HL-60 (cell line): ENCODE data around the gene BFSP2.

Experiments
- GABPA ChIP-seq: IDR thresholded peaks from 2 replicates; pipeline ENCODE4 v1.6.1; 2012; ENCODE audit warnings: low read depth
- POLR2AphosphoS5 ChIP-seq: IDR thresholded peaks from 2 replicates; pipeline ENCODE4 v1.6.1; 2012; ENCODE audit warnings: low read depth
- SPI1 ChIP-seq: IDR thresholded peaks from 2 replicates; pipeline ENCODE4 v1.6.1; 2012; ENCODE audit warnings: low read depth, mild to moderate bottlenecking, borderline replicate concordance
- TF ChIP-seq, protein P1 (sequence below): IDR thresholded peaks from 2 replicates; pipeline ENCODE4 v1.6.1; 2012; ENCODE audit warnings: low read depth; ENCODE audit not compliant: insufficient replicate concordance
- TF ChIP-seq, protein P2 (sequence below): IDR thresholded peaks from one replicate; pipeline ENCODE4 v1.5.1; 2011; ENCODE audit warnings: low read length, control low read depth, inconsistent platforms; ENCODE audit not compliant: insufficient read depth

- TF ChIP-seq, protein P1, sequence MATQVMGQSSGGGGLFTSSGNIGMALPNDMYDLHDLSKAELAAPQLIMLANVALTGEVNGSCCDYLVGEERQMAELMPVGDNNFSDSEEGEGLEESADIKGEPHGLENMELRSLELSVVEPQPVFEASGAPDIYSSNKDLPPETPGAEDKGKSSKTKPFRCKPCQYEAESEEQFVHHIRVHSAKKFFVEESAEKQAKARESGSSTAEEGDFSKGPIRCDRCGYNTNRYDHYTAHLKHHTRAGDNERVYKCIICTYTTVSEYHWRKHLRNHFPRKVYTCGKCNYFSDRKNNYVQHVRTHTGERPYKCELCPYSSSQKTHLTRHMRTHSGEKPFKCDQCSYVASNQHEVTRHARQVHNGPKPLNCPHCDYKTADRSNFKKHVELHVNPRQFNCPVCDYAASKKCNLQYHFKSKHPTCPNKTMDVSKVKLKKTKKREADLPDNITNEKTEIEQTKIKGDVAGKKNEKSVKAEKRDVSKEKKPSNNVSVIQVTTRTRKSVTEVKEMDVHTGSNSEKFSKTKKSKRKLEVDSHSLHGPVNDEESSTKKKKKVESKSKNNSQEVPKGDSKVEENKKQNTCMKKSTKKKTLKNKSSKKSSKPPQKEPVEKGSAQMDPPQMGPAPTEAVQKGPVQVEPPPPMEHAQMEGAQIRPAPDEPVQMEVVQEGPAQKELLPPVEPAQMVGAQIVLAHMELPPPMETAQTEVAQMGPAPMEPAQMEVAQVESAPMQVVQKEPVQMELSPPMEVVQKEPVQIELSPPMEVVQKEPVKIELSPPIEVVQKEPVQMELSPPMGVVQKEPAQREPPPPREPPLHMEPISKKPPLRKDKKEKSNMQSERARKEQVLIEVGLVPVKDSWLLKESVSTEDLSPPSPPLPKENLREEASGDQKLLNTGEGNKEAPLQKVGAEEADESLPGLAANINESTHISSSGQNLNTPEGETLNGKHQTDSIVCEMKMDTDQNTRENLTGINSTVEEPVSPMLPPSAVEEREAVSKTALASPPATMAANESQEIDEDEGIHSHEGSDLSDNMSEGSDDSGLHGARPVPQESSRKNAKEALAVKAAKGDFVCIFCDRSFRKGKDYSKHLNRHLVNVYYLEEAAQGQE: no peak
- TF ChIP-seq, protein P2, sequence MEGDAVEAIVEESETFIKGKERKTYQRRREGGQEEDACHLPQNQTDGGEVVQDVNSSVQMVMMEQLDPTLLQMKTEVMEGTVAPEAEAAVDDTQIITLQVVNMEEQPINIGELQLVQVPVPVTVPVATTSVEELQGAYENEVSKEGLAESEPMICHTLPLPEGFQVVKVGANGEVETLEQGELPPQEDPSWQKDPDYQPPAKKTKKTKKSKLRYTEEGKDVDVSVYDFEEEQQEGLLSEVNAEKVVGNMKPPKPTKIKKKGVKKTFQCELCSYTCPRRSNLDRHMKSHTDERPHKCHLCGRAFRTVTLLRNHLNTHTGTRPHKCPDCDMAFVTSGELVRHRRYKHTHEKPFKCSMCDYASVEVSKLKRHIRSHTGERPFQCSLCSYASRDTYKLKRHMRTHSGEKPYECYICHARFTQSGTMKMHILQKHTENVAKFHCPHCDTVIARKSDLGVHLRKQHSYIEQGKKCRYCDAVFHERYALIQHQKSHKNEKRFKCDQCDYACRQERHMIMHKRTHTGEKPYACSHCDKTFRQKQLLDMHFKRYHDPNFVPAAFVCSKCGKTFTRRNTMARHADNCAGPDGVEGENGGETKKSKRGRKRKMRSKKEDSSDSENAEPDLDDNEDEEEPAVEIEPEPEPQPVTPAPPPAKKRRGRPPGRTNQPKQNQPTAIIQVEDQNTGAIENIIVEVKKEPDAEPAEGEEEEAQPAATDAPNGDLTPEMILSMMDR: no peak
- TF ChIP-seq GABPA: no peak
- no peak for TF ChIP-seq POLR2AphosphoS5
- TF ChIP-seq SPI1: no peak
Measured at GRCh38 chr3:133478624-133479023, 78.8 kb downstream of the BFSP2 start.
